ENCODE measurements around the gene PHF12.
A peak's percentile ranks its signal among the peaks of the same experiment; 100 is the strongest.

Gene PHF12

GRCh38 chr17:28975031-28975430, 23.7 kb upstream of the PHF12 start:
- DNase-seq (ENCODE audit: low read depth), result no peak

GRCh38 chr17:28974451-28974850, 23.1 kb upstream of the PHF12 start:
- DNase-seq (ENCODE audit: low read depth), result no peak

GRCh38 chr17:28973425-28973824, 22.1 kb upstream of the PHF12 start:
- peak; percentile 68 for DNase-seq (ENCODE audit: low read depth)

- no peak for DNase-seq (ENCODE audit: low read depth)
Observed at GRCh38 chr17:28972437-28972836, 21.1 kb upstream of the PHF12 start.

- no peak for DNase-seq (ENCODE audit: low read depth)
Observed at GRCh38 chr17:28970879-28971278, 19.6 kb upstream of the PHF12 start.

- DNase-seq (ENCODE audit: low read depth), result no peak
Observed at GRCh38 chr17:28969706-28970393, 18.5 kb upstream of the PHF12 start.

GRCh38 chr17:28968914-28969295, 17.6 kb upstream of the PHF12 start:
- DNase-seq (ENCODE audit: low read depth), result no peak

GRCh38 chr17:28968231-28968913, 17.1 kb upstream of the PHF12 start:
- DNase-seq (ENCODE audit: low read depth), result peak; percentile 42

GRCh38 chr17:28967221-28968135, 16.2 kb upstream of the PHF12 start:
- DNase-seq (ENCODE audit: low read depth), result peak; percentile 18

GRCh38 chr17:28963841-28964240, 12.5 kb upstream of the PHF12 start:
- no peak for DNase-seq (ENCODE audit: low read depth)

- no peak for DNase-seq (ENCODE audit: low read depth)
Observed at GRCh38 chr17:28963055-28963611, 11.8 kb upstream of the PHF12 start.

- DNase-seq (ENCODE audit: low read depth), result no peak
Observed at GRCh38 chr17:28961391-28961790, 10.1 kb upstream of the PHF12 start.

GRCh38 chr17:28960256-28961061, 9.1 kb upstream of the PHF12 start:
- no peak for DNase-seq (ENCODE audit: low read depth)

GRCh38 chr17:28959471-28959871, 8.2 kb upstream of the PHF12 start:
- DNase-seq (ENCODE audit: low read depth), result no peak

- DNase-seq (ENCODE audit: low read depth), result no peak
Observed at GRCh38 chr17:28958820-28959455, 7.6 kb upstream of the PHF12 start.

GRCh38 chr17:28957992-28958355, 6.7 kb upstream of the PHF12 start:
- DNase-seq (ENCODE audit: low read depth), result no peak

- no peak for DNase-seq (ENCODE audit: low read depth)
Observed at GRCh38 chr17:28957277-28957991, 6.1 kb upstream of the PHF12 start.

- no peak for DNase-seq (ENCODE audit: low read depth)
Observed at GRCh38 chr17:28956861-28957260, 5.5 kb upstream of the PHF12 start.

GRCh38 chr17:28956112-28956511, 4.8 kb upstream of the PHF12 start:
- DNase-seq (ENCODE audit: low read depth), result no peak

- no peak for DNase-seq (ENCODE audit: low read depth)
Observed at GRCh38 chr17:28955408-28955807, 4.1 kb upstream of the PHF12 start.

GRCh38 chr17:28954886-28955285, 3.6 kb upstream of the PHF12 start:
- no peak for DNase-seq (ENCODE audit: low read depth)

All from amniotic epithelial cell (primary cell).